T1000 (cell line): Measurements from ENCODE around the gene PPP1R1B.

Experiments
- DNase-seq: peaks from one replicate; lab custom pipeline; 2025; ENCODE audit warnings: mixed read lengths; lab: John Stamatoyannopoulos, UW

Gene PPP1R1B

DNA sequence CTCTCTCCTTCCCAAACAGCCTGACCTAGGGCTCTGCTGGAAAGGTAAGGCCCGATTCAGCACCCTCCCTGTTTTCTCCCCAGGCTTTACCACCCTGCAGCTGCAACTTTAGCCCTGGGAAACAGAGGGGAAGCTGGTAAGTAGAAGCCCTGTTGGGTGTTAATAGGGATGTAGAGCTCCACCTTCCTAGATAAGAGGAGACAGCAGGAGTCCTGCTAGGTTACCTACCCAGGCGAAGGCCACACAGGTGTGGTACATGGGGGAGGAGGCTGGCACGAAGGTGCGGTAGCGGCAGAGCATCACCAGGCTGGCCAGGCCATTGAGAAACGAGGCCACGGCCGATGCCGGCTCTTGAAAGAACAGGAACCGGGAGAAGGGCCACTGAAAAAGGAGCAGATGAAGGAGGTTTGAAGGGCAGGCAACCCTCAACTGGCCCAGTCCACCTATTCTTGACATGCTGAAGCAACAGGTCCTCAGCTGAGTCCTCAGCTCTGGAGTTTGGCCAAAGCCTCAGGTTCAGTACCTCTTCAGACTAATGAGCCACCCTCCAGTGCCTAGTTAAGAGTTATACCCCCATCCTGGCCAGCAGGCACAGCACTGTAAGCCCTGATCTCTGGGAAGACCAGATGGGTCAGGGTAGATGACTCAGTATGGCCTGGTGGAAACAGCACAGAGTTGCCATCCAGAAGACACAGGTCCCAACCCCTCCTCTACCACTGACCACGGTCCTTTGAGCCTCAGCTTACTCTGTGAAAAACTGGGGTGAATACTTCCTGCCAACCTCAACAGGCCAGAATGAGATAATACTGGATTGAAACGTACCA, 57.8 kb downstream of the PPP1R1B start:
- DNase-seq = no peak
